OCI-M2 (cell line): ENCODE measurements around the gene COL4A4.

ENCODE experiments used
- DNase-seq: peaks from one replicate; lab custom pipeline; 2025; ENCODE audit not compliant: unreplicated experiment; lab: John Stamatoyannopoulos, UW

COL4A4 gene

GRCh38 chr2:227035711-227036367 is 128.2 kb downstream of the COL4A4 start:
- DNase-seq, result no peak

GRCh38 chr2:227033471-227034148 is 130.4 kb downstream of the COL4A4 start:
- DNase-seq, result no peak

DNA sequence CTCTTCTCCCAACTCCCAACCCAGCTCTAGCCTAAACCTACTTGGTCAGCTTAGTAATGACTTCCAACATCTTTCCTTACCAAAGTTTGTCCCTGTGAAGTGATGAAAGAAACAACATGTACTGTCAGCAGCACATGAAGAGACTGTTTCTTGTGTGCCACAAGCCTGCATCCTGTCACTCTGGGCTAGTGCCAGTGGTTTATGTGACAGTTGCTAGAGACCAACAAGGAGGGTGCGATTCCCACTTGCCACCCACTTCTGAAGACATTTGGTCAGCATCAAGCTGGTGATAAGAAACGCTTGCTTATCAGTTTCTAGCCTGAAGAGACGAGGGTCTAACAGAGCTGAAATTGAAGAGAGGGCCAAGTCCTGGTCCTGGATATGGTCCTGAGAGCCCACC is 132.6 kb downstream of the COL4A4 start:
- DNase-seq, result no peak

DNA sequence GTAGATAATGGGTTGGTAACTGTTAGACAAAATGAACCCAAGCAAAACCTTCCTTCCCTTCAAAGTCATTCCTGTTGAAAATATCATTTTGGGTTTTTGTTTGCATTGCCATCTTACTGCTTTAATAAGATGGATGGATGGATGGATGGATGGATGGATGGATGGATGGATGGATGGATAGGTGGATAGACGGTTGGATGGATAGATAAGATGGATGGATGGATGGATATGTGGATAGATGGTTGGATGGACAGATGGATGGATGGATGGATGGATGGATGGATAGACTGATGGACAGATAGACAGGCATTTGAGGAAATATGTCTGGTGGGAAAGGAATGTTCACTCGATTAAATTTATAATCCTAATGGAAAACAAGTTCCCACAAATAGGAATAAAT is 133.2 kb downstream of the COL4A4 start:
- no peak for DNase-seq

DNA sequence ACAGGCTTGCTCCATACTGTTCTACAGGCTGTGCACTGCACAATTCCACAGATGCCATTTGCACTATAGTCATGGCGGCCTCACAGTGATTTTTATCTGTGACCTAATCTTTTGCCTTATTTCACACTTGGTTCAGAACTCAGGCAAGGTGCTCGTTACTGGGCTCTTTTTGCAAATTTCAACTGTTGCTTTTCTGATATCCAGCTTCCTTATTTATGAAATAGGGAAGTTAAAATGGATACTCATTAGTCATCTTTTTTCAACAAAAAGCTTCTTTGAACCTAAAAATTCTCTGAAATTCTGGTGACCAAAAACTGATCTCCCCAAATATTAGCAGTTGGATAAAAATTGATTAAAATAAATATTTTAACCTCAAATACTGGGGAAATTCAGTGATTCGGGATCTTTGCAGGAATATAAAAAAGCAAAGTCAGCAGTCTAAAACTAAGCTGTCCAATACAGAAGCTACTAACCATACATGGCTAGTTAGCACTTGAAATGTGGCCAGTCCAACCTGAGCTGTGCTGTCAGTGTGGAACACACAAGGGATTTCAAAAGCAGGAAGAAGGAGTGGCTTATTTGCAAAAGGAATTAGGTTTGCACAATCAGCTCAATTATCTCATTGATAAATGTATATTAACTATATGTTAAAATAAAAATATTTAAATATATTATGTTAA is 134.4 kb downstream of the COL4A4 start:
- DNase-seq, result no peak

DNA sequence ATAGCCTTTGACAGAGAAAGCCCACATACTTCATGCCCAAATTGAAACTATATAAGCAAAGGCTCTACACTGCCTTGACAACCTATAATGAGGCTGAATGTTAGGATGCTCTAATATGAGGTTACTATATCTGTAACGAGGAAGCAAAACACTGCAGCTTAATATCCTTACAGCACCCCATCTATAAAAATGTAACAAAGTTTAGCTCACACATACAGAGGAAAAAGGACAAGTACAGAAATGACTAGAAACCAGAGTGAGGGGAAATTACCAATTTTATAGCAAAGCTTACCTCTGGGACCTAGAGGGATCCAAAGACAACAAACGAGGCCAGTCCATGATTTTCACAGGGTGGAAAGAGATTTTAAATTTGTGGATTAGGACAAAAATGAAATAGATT is 138.5 kb downstream of the COL4A4 start:
- no peak for DNase-seq

GRCh38 chr2:227022608-227023007 is 141.4 kb downstream of the COL4A4 start:
- DNase-seq, result no peak

DNA sequence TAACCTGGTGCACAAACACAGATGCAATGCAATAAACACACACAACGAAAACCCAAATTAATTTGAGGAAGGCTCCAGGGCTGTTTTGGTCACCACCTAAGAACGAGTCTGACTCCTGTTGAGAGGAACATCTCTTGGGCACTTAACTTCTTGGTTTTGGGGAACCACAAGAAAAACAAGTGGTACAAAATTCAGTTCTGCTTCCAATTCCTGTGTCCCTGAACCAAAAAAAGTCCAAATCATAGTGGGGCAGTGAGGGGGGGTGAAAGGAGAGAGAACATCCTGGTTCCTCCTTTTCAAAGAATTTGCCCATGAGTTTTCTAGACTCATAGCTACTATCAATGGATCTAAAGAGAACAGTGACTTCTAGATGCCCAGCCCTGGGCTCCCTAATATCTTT is 143.6 kb downstream of the COL4A4 start:
- DNase-seq, result no peak

DNA sequence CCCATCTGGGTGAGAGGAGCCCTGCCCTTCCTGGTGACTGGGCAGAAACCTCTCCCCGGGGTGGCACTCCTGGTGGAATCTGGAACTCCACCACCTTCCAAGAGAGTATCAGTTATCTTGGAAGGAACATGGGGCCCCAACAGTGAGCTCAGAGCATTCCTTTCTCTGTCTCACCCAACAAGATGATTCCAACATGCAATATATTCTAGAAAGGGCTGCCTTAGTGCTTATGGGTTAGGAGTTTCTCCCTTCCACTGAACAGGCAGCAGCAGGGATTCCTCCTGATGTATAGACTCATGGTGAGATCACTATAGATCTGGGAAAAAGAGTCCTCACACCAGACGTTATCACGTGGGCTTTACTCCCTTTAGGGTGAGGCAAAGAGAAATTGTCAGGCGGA is 147.1 kb downstream of the COL4A4 start:
- no peak for DNase-seq

GRCh38 chr2:227013881-227014280 is 150.1 kb downstream of the COL4A4 start:
- no peak for DNase-seq

- DNase-seq, result no peak
These were observed 150.7 kb downstream of the COL4A4 start for GRCh38 chr2:227013330-227013729.

- no peak for DNase-seq
These were observed 153.6 kb downstream of the COL4A4 start for GRCh38 chr2:227010433-227010832.

GRCh38 chr2:227007940-227008339 is 156.1 kb downstream of the COL4A4 start:
- DNase-seq, result no peak

- DNase-seq, result no peak
These were observed 156.9 kb downstream of the COL4A4 start for GRCh38 chr2:227007148-227007547.

DNA sequence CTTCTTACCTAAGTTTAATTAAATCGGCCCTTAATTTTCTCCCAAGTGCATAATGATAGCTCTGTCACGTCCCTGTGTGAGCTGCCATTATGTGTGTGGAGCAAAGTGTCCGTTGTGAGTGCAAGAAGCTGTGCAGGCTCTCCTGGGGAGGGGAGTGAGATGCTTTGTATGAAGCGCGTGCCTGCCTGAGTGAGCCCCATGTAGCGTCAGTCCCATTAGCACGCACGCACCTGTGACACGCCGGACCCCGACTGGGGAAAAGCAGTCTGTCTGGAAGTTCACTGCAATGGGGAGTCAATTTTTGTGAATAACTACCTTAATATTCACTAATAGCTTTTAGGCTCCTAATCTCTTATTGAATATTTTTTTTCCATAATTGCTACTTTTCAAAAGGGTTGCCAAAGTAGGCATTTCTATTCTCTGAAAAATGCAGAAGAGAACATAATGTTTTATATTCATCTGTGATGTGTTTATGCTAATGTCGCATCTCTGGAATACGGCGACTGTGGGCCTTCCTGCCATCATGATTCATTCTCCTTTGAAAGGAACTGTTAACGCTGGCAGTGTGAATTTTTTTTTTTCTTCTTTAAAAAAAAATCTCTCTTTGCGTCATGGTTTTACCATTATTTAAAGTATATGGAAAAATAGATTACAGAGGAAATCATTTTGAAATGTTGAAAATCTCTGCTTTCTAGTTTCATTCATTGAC is 157.7 kb downstream of the COL4A4 start:
- DNase-seq, result no peak

DNA sequence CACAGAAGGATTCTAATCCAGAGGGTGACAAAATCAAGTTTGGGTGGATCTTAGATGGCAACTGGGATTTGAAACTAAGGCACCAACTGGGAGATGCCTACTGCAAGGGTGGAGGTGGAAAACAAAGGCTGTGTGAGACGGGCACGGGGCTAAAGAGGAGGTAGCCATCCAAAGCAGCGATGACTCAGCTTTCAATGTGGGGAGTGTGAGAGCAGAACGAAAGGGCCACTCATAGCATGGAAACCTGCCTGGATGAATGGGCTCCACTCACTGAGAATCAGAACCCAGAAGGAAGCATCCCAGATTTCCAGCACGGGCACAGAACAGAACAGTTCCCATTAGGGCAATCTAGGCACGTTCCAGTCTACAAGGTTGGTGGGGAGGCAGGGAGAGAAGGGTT is 159.5 kb downstream of the COL4A4 start:
- DNase-seq, result no peak

DNA sequence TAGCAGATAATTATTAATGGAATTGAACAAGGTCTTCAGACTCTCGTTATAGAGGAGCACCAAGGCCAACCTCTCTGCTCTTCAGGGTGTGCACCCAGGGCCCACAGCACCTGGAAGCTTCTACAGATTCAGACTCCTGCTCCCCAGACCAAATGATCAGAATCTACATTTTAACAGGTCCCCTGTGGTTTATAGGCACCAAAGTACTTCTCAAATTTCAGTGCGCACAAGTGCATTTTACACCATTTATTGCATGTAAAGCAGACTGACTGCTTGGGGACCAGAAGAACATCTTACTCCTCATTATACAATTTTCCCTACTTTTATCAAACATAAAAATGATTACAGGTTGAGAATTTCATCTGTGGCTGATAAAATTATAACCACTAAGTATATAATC is 163.9 kb downstream of the COL4A4 start:
- no peak for DNase-seq

GRCh38 chr2:226999661-227000060 is 164.3 kb downstream of the COL4A4 start:
- DNase-seq, result no peak

- DNase-seq, result no peak
These were observed 168.4 kb downstream of the COL4A4 start for GRCh38 chr2:226995625-226996041.

- DNase-seq, result no peak
These were observed 169.2 kb downstream of the COL4A4 start for GRCh38 chr2:226994775-226995174.

- DNase-seq, result no peak
These were observed 170.8 kb downstream of the COL4A4 start for GRCh38 chr2:226993171-226993570.

- no peak for DNase-seq
These were observed 172.3 kb downstream of the COL4A4 start for GRCh38 chr2:226991663-226992062.
